T-helper 1 cell treated with Interleukin-12 subunit alpha and Interleukin-12 subunit beta and Interleukin-4 antibody, amounts not matched to agents 30 μg/mL and 1 μg/mL, for 36 hours (primary cell): ENCODE data around the gene PLCG1.

Experiments used
- H3K27ac Mint-ChIP-seq: one replicate; pipeline ENCODE4 v1.8.0; 2021; ENCODE audit warnings: mild to moderate bottlenecking, mixed read lengths
- H3K27me3 Mint-ChIP-seq: one replicate; pipeline ENCODE4 v1.8.0; 2021; ENCODE audit warnings: low read depth, mixed read lengths
- H3K36me3 Mint-ChIP-seq: one replicate; pipeline ENCODE4 v1.8.0; 2021; ENCODE audit warnings: low read depth, mixed read lengths
- H3K4me1 Mint-ChIP-seq: one replicate; pipeline ENCODE4 v1.8.0; 2021; ENCODE audit warnings: low read depth, mixed read lengths
- H3K4me3 Mint-ChIP-seq: one replicate; pipeline ENCODE4 v1.8.0; 2021; ENCODE audit warnings: mild to moderate bottlenecking, moderate library complexity, mixed read lengths
- H3K9me3 Mint-ChIP-seq: one replicate; pipeline ENCODE4 v1.8.0; 2021; ENCODE audit warnings: mixed read lengths

Gene PLCG1

GRCh38 chr20:41205313-41205712 lies 68.0 kb downstream of the PLCG1 start:
- Mint-ChIP-seq H3K4me3 (no peak overlapping the region), H3K9me3 (no peaks in the 10 kb centered on the region), H3K27ac (no peak overlapping the region), H3K27me3 (peaks cover 11% of the 10 kb centered on the region), H3K36me3 (peaks cover 7% of the 10 kb centered on the region), H3K4me1 (no peaks in the 10 kb centered on the region)

- Mint-ChIP-seq H3K4me3 (no peak overlapping the region), H3K27ac (no peak overlapping the region), H3K27me3 (no peaks in the 10 kb centered on the region), H3K9me3 (no peaks in the 10 kb centered on the region), H3K36me3 (no peaks in the 10 kb centered on the region), H3K4me1 (peaks cover 3% of the 10 kb centered on the region)
Measured at GRCh38 chr20:41213150-41213820, 75.9 kb downstream of the PLCG1 start.

GRCh38 chr20:41214202-41214601 lies 76.9 kb downstream of the PLCG1 start:
- H3K4me3 Mint-ChIP-seq = no peak overlapping the region
- peaks cover 3% of the 10 kb centered on the region for H3K4me1 Mint-ChIP-seq
- no peak overlapping the region for H3K27ac Mint-ChIP-seq
- no peaks in the 10 kb centered on the region for H3K9me3 Mint-ChIP-seq
- H3K36me3 Mint-ChIP-seq = no peaks in the 10 kb centered on the region
- H3K27me3 Mint-ChIP-seq = no peaks in the 10 kb centered on the region

GRCh38 chr20:41214666-41215065 lies 77.3 kb downstream of the PLCG1 start:
- H3K36me3 Mint-ChIP-seq = no peaks in the 10 kb centered on the region
- H3K4me3 Mint-ChIP-seq = no peak overlapping the region
- H3K27me3 Mint-ChIP-seq = no peaks in the 10 kb centered on the region
- no peak overlapping the region for H3K27ac Mint-ChIP-seq
- H3K9me3 Mint-ChIP-seq = no peaks in the 10 kb centered on the region
- H3K4me1 Mint-ChIP-seq = peaks cover 3% of the 10 kb centered on the region

GRCh38 chr20:41217422-41217821 lies 80.1 kb downstream of the PLCG1 start:
- Mint-ChIP-seq H3K36me3 (no peaks in the 10 kb centered on the region), H3K27ac (no peak overlapping the region), H3K27me3 (no peaks in the 10 kb centered on the region), H3K4me1 (peaks cover 3% of the 10 kb centered on the region), H3K9me3 (no peaks in the 10 kb centered on the region), H3K4me3 (no peak overlapping the region)

GRCh38 chr20:41218466-41218865 lies 81.1 kb downstream of the PLCG1 start:
- no peak overlapping the region for H3K27ac Mint-ChIP-seq
- H3K4me1 Mint-ChIP-seq = no peaks in the 10 kb centered on the region
- no peaks in the 10 kb centered on the region for H3K9me3 Mint-ChIP-seq
- H3K27me3 Mint-ChIP-seq = no peaks in the 10 kb centered on the region
- H3K4me3 Mint-ChIP-seq = no peak overlapping the region
- no peaks in the 10 kb centered on the region for H3K36me3 Mint-ChIP-seq

GRCh38 chr20:41219824-41220223 lies 82.5 kb downstream of the PLCG1 start:
- no peak overlapping the region for H3K4me3 Mint-ChIP-seq
- no peaks in the 10 kb centered on the region for H3K36me3 Mint-ChIP-seq
- H3K27me3 Mint-ChIP-seq = no peaks in the 10 kb centered on the region
- no peaks in the 10 kb centered on the region for H3K9me3 Mint-ChIP-seq
- H3K4me1 Mint-ChIP-seq = no peaks in the 10 kb centered on the region
- H3K27ac Mint-ChIP-seq = no peak overlapping the region

GRCh38 chr20:41221614-41222218 lies 84.4 kb downstream of the PLCG1 start:
- no peaks in the 10 kb centered on the region for H3K36me3 Mint-ChIP-seq

GRCh38 chr20:41222296-41222695 lies 85.0 kb downstream of the PLCG1 start:
- no peak overlapping the region for H3K4me3 Mint-ChIP-seq
- no peaks in the 10 kb centered on the region for H3K9me3 Mint-ChIP-seq
- no peak overlapping the region for H3K27ac Mint-ChIP-seq
- no peaks in the 10 kb centered on the region for H3K27me3 Mint-ChIP-seq
- H3K4me1 Mint-ChIP-seq = no peaks in the 10 kb centered on the region
- no peaks in the 10 kb centered on the region for H3K36me3 Mint-ChIP-seq

More at GRCh38 chr20:41221614-41222218, 84.4 kb downstream of the PLCG1 start:
- H3K27me3 Mint-ChIP-seq = no peaks in the 10 kb centered on the region
- H3K4me3 Mint-ChIP-seq = no peak overlapping the region
- no peaks in the 10 kb centered on the region for H3K4me1 Mint-ChIP-seq
- no peaks in the 10 kb centered on the region for H3K9me3 Mint-ChIP-seq
- H3K27ac Mint-ChIP-seq = no peak overlapping the region

- Mint-ChIP-seq H3K36me3 (no peaks in the 10 kb centered on the region), H3K27ac (no peak overlapping the region), H3K27me3 (no peaks in the 10 kb centered on the region), H3K4me1 (no peaks in the 10 kb centered on the region), H3K4me3 (no peak overlapping the region), H3K9me3 (no peaks in the 10 kb centered on the region)
Measured at GRCh38 chr20:41222703-41223102, 85.4 kb downstream of the PLCG1 start.

- Mint-ChIP-seq H3K9me3 (no peaks in the 10 kb centered on the region), H3K27me3 (no peaks in the 10 kb centered on the region), H3K4me1 (no peaks in the 10 kb centered on the region), H3K4me3 (no peak overlapping the region), H3K36me3 (no peaks in the 10 kb centered on the region), H3K27ac (no peak overlapping the region)
Measured at GRCh38 chr20:41223112-41223511, 85.8 kb downstream of the PLCG1 start.

- Mint-ChIP-seq H3K27me3 (no peaks in the 10 kb centered on the region), H3K4me3 (no peak overlapping the region), H3K27ac (no peak overlapping the region), H3K36me3 (no peaks in the 10 kb centered on the region), H3K4me1 (peaks cover 9% of the 10 kb centered on the region), H3K9me3 (no peaks in the 10 kb centered on the region)
Measured at GRCh38 chr20:41224281-41224680, 86.9 kb downstream of the PLCG1 start.

- H3K4me3 Mint-ChIP-seq = no peak overlapping the region
- H3K27me3 Mint-ChIP-seq = no peaks in the 10 kb centered on the region
- no peaks in the 10 kb centered on the region for H3K36me3 Mint-ChIP-seq
- H3K4me1 Mint-ChIP-seq = peaks cover 9% of the 10 kb centered on the region
- no peaks in the 10 kb centered on the region for H3K9me3 Mint-ChIP-seq
- H3K27ac Mint-ChIP-seq = no peak overlapping the region
Measured at GRCh38 chr20:41225091-41225490, 87.7 kb downstream of the PLCG1 start.

- H3K36me3 Mint-ChIP-seq = no peaks in the 10 kb centered on the region
- no peaks in the 10 kb centered on the region for H3K27me3 Mint-ChIP-seq
- H3K4me1 Mint-ChIP-seq = peaks cover 9% of the 10 kb centered on the region
- no peak overlapping the region for H3K27ac Mint-ChIP-seq
- H3K9me3 Mint-ChIP-seq = no peaks in the 10 kb centered on the region
- H3K4me3 Mint-ChIP-seq = no peak overlapping the region
Measured at GRCh38 chr20:41226426-41226825, 89.1 kb downstream of the PLCG1 start.
